ENCODE measurements around the gene ALX3.

ALX3 gene

DNA sequence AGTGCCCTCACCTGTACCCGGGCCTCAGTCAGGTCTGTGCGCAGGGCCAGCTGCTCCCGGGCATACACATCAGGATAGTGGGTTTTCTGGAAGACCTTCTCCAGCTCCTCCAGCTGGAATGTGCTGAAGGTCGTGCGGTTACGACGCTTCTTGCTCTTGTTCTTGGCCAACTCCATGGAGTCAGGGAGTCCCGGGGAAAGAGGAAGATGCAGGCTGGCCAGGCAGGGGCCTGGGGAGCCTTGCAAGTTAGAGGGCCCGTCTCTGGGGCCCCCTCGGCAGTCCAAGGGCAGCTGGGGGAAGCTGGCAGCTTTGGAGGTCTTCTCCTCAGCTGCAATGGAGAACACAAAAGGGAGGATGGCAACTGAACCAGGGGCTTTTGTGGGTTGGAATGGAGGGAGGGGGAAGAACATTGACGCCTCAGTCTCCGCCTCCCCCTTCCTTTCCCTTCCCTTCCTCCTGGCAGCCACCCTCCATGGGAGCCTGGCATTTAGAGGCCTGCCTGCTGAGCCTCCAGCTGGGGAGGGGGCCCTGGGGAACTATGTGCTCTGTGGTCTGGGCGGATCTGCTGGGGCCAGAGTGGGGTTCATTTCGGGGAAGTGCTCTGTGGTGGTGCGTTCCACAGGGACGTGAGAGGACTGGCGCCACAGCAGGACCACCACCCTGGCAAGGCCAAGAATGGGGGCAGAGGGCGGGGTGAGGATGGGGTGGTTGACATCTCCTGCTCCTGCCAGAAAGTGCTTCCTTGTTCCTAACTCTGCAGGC, 5.7 kb downstream of the ALX3 start:
- no peak for DNase-seq

DNA sequence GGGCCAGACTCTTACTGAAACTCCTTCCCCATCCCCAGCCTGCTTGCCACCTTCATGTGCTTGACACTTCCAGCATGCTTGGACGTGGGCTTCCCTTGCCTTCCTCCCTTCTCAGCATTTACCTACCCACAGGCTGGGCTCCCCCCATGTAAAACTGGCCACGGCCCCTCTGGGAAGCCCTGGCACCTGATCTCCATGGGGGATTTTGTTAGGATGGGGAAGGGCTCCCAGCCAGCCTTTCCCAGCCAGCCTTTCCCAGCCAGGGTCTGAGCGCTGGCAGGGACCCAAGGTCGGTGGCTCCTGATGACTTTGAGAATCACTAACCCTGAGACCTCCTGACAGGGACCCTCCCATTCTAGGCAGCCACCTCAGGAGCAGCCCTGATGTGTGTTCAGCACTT, 6.7 kb downstream of the ALX3 start:
- no peak for DNase-seq

DNA sequence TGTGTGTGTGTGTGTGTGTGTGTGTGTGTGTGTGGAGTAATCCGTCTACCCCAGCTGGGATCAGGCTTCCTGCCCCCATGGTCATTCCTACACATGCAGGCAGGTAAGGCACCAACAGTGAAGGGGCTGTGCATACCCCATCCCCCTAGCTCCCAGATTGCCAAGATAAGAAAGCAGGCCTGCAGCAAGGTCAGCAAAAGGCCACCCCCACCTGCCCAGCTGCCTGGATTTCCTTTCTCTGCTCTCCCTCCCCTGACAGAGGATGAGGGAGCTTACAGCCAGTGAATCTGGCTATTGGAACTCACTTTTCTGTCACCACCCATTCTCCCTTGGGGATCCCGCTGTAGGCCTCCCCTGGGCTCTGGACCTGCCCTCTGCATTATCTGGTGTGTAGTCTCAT, 7.9 kb downstream of the ALX3 start:
- no peak for DNase-seq

DNA sequence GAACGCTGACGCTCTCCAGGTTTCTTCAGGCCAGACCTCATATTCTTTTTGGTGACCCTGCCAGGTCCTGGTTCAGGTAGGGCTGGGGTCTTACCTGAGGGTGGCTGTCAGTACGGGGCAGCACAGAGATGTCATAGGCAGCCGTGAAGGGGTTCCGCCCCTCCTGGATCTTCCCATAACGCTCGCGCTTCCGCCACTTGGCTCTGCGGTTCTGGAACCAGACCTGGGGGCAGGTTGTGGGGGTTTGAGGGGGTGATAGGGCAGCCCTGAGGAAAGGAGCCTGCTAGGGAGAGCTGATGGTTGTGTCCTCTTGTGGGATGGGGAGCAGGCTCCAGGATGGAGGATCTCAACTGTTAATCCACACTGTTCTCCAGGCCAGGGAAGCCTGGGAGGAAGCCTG, 9.1 kb downstream of the ALX3 start:
- DNase-seq = no peak

DNA sequence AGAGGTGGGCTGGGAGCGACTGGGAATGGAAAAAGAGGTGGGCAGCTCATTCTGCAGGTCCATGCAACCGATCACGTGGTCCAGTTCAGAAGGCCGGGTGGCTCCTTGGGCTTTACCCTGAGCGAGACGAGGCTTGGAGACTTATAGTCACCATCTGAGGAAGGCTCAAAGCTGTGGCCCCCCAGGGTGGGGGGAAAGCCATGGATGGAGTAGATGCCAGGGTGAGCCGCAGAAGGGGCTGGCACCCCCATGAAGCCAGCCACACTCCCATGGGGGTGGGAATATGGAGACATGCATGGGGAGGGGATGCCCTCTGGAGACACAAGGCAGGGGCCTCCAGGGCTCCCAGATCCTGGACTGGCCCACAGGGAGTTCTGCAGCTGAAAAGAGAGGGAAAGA, 9.8 kb downstream of the ALX3 start:
- no peak for DNase-seq

DNA sequence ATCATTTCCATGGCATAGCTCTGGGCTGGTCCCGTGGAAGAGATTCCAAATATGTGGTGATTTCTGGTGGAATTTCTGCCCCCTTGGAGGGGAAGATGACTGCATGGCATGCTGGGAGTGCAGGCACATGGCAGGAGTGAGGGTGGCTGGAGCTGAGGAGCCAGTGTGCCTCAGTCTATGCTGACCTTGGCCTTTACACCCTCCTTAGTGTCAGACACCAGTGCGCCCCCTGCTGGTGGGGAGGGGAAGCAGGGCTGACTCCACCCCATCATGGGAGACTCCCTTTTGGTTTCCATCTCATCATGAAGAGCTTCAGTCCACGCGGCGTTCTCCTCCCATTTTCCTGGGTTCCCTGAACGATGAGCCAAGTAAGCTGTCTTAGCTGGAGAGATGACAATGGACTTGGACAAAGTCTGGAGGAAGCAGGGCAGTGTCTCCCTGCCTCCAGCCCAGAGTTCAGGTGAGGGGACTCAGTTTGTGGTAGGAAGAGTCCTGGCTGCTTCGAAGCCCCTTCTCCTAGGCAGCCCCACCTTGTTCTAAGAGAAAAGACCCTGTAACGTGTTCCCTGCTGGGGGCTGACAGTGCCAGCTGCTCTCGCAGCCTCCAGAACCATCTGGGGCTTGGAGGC, 10.3 kb downstream of the ALX3 start:
- peak; percentile 29 for DNase-seq

DNA sequence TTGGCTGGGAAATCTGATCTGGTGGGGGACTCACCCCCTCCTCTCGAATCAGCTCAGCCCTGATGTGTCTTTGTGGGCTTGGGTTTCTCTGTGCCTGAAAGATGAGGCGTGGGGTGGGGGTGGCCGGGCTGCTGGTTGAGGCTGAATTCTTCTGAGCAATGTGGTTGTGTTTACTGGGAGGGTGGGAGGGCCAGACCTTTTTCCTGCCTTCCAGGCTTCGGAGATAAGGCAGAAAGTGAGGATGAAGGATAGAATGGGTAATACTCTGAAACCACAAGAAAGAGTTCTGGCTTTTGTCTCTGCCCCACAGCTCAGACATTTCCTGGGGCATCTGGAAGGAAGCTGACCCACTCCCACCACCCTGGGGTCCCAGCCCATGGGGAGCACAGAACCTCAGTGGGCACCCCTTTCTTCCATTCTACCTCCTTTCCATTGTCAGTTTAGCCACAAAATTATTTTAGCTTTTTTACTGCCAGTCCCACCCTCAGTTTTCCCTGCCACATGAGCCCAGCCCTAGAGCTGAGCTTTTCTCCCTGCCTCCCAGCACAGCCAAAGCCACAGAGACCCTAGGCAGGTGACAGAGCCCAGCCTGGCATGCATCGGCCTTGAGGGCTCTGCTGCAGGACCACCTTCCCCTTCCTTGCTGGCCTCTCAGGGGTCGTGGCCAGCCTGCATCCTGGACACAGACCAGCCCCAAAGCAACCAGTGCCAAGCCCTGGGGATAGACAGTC, 11.2 kb downstream of the ALX3 start:
- DNase-seq = no peak

DNA sequence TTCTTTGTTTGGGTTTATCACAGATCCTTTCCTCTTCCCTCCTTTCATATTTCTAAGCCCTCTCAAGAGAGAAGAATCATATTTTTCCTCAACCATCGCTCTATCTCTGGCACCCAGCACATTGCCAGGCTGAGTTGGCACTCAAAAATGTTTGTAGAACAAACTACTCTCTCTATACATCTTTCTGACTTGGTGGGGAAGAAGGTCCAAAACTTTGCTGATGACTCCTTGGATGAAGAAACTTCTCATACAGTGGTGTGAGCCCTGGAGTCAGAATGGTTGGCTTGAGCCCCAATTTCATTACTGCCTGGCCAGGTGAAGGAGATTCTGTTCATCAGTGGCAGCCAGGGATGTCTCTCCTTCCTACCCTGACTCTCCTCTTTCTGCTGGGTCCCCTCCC, 11.9 kb downstream of the ALX3 start:
- no peak for DNase-seq

DNA sequence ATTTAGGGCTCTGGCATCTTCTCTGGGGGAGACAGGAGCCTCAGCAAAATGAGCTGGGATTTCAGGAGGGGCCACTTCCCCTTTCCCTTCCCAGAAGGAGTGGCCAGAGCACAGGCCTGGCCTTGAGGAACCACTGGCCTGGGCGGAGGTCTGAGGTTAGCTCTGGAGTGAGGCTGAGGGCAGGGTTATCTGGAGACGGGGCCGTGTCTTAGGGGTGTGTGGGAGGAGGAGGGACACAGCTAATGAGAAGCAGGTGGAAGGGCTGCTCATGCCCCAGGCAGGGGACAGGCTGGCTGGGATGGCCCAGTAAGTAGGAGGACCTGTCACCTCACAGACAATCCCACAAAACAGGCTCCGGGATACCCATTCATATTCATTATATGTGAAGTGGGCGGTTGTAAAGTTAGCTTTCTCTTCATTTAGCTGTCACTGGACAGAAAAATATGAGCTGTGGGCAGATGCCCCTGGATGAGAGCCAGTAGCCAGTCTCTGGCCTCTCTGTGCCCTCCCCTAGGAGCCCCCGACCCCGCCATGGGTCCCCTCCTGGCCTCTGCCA, 12.4 kb downstream of the ALX3 start:
- DNase-seq = no peak

DNA sequence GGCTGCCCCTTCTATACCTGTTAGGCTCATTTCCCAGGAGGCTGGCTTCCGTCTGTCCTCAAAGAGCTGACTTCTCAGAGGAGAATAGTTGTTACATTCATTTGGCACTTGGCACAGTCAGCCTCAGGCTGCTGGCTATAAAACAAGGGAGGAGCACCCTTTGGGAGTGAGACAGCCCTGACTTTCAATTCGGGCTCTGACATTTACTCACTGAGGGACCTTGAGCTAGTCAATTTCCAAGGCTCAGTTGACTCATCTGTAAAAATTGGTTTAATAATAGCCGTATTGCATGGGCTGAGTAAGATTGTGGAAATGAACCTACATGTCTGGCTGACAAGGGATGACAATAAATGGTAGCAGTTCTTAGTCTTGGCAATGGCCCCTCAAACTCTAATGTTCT, 13.7 kb downstream of the ALX3 start:
- no peak for DNase-seq

DNA sequence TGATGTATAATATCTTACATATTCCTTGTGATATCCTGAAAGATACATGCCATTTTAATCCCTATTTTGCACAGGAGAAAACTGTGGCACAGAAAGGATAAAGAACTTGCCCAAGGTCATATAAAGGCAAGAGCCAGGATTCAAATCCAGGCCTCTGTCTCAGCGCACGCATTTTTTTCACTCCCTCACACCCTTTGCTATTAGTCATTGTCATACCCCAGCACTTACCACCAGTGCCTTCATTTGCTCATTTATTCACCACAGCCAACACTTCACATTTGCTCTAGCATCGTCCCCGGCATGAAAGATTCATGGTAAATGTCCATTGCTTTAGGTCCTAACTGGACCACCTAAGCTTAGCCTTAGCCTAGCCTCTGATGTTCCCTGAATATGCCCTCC, 14.2 kb downstream of the ALX3 start:
- no peak for DNase-seq

DNA sequence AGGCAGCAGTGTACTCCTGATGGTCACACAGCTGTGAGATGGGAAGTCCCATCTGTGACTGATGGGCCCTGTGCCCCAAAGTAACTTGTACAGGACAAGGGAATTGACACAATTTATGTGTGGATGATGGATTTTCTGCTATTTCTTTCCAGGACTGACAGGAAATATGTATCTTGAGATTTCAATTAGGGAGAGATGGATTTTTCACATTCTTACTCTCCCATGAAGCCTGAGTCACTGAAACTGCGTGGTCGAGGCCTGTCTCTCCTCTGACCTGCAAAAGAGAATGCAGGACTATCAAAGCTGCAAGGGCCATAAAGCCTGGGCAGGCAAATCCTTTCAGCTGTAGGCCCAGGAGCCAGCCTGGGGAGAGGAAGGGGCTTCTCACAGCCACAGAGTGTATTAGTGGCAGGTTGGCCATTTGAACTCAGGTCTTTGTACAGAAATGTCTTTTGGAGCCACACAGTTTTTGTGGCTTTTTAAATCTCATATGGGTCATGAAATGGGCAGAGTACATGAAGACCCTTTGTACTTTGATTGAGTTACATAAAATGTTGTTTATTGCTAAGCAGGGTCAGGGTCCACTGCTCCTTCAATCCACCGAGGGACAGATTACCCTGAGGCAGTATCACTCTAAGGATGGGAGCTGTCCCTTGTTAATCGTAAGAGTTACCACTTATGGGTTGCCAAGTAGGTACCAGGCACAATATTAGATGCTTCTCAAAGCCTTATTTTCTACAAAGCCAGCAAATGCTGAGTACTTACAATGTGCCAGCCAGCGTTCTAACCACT, 14.8 kb downstream of the ALX3 start:
- DNase-seq = no peak

DNA sequence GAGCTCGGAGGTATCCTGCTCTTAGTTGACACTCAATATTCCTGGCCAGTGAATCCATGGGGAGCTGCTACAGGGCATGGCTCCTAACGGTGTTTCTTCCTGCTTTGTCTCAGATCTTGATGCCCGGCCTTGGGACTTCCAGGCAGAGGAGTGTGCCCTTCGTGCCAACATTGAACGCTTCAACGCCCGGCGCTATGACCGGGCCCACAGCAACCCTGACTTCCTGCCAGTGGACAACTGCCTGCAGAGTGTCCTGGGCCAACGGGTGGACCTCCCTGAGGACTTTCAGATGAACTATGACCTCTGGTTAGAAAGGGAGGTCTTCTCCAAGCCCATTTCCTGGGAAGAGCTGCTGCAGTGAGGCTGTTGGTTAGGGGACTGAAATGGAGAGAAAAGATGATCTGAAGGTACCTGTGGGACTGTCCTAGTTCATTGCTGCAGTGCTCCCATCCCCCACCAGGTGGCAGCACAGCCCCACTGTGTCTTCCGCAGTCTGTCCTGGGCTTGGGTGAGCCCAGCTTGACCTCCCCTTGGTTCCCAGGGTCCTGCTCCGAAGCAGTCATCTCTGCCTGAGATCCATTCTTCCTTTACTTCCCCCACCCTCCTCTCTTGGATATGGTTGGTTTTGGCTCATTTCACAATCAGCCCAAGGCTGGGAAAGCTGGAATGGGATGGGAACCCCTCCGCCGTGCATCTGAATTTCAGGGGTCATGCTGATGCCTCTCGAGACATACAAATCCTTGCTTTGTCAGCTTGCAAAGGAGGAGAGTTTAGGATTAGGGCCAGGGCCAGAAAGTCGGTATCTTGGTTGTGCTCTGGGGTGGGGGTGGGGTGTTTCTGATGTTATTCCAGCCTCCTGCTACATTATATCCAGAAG, 16.7 kb downstream of the ALX3 start:
- DNase-seq = peak; percentile 79

DNA sequence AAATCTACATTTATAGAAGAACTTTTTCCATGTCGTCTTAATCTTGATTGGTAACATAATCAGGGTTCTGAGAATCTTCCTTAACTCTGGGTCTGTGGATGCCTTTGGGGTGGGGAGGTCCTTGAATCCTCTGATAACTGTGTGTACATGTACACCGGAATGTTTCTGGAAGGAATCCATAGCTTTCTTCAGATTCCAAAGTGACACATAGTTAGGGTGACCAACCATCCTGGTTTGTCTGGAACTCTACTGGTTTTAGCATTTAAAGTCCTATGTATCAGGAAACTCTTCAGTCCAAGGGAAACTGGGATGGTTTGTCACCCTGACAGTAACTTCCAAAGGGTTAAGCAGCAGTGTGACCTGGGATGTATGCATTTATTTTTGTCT, 19.2 kb downstream of the ALX3 start:
- DNase-seq = no peak

DNA sequence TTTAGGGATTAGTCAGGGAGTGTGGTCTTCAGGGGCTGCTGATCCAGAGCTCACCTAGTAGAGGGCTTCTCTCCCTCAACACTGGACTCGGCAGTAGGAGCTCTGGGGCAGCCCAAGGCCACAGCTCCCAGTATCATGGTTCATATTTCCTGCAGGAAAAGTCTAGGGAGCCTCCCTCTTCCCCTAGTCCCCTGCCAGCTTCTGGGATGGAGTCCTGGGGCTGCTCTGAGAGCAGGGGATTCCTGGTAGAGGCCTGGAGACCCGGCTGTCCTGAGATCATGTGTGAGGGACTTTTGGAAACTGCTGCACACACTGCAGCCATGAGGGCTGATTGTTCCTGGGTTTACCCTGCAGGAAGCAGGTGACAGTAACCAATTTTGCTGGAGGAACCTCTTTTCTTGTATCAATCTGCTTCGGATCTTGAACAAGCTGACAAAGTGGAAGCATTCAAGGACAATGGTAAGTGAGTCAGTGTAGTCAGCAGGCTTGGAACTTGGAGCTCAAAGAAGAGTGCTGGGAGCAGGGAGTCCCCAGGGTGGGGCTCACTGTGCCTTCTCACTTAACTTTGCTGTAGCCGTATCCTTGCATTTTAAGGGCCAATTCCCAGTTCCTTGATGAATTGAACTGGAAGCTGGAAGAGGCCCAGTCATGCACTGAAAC, 19.7 kb downstream of the ALX3 start:
- DNase-seq = no peak

DNA sequence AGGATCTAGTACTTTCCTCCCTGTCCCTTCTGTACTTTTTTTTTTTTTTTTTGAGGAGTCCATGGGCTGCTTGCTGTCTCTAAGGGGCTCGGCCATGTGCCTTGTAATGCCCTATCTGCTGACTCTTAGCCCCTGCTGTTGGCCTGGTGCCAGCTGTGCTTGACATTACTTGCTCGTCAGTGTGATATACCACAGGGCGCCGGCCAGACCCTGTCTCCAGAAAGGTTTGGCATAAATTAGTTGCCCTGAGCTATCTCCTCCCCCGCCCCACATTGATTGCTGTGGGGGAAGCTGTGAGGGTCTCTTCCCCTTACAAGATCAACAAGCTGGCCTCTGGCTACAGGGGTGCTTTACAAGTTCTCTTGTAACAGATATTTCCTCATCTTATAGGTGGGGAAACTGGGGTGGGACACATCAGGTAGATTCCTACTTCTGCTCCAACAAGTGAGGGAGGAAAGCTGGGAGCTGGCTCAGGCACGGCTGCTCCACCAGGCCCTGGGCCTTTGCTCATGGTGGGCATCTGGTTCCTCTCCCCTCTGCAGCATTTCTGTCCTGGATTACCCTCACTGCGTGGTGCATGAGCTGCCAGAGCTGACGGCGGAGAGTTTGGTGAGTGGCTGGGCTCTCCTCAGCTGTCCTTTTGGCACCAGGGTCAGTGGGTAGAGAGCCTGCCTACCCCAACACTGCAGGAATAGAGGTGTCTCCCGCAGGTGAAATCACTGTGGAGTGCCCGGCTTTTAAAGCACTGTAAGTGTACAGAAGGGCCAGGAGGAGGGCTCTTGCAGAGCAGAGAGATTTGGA, 20.5 kb downstream of the ALX3 start:
- no peak for DNase-seq

DNA sequence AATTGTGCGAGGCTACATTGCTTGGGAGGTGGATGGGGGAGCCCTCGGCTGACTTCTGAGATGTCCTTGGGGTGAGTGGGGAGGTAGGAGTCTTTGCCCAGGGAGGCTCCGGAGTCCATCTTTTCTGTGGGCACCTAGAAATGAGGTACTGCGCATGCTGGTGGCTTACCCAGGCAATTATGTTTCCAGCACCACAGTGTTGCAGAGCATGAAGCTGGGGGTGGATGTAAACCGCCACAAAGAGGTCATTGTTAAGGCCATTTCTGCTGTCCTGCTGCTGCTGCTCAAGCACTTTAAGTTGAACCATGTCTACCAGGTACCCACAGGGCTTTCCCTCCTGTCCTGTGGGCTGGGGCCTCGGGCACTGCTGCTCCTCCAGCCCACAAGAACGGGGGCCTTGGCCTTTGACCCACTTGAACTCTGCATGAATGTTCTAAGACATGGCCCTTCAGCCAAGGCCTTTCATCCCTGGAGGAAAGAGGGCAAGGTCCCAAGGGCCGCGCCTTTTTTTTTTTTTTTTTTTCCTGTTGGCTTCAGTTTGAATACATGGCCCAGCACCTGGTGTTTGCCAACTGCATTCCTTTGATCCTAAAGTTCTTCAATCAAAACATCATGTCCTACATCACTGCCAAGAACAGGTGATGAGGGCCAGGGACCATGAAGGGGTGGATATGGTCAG, 21.4 kb downstream of the ALX3 start:
- DNase-seq = no peak

DNA sequence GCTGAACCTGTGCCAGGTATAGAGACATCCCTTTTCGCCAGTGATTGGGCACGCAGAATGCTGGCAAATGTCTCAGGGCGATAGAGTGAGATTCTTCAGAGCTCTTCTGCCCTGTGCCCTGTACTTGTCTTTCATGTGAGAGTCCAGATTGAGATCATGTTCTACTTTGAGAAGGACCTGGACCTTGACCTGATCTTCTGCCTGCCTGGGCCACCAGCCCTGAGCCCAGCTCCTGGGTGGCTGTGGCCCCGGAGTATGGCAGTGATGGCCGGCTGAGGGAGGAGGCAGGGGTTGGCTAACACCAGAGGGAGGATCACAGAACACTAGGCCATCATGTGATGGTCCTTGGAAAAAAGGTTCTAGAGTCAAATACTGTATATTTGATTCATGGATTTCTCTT, 22.2 kb downstream of the ALX3 start:
- DNase-seq = no peak

DNA sequence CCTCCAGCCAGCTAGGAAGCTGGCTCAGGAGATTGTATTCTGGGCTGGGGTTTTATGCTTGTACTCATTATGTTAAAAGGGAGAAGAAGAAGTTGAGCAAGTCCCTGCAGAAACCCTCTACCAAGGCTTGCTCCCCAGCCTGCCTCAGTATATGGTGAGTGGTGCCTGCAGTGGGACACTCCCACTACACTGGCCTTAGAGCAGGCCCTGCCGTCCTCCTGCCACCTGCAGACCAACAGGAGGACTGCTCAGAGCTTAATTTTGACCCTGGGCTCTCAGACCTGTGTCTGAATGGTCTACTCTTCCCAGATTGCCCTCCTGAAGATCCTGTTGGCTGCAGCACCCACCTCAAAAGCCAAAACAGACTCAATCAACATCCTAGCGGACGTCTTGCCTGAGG, 23.0 kb downstream of the ALX3 start:
- DNase-seq = no peak

DNA sequence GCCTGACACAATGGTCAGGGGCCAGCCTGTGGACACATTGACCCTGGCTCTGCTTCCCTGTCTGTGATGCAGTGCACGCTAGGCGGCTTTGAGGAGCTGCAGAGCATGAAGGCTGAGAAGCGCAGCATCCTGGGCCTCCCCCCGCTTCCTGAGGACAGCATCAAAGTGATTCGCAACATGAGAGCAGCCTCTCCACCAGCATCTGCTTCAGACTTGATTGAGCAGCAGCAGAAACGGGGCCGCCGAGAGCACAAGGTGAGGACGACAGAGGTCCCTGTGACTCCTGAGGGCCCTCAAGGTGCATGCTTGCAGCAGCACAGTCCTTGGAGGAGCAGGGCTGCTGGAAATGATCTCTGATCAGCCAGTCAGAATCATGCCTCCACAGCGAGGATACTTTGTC, 27.5 kb downstream of the ALX3 start:
- DNase-seq = no peak
